NT2/D1 (cell line): Measurements from ENCODE around the gene SERF2.
A peak's percentile ranks its signal among the peaks of the same experiment; 100 is the strongest.
"Not testable (repeated sequence)": the region's sequence is repeated elsewhere in the genome, so short reads cannot be mapped to it uniquely, and the experiment has no call there.

Experiments used
- DNase-seq: peaks from one replicate; pipeline ENCODE4 v3.0.0-alpha.2; 2011; ENCODE audit warnings: low read depth, low spot score
- H3K27me3 ChIP-seq: 2 replicates; pipeline ENCODE4 v1.6.0; 2011; ENCODE audit warnings: mild to moderate bottlenecking; ENCODE audit not compliant: insufficient read length, insufficient read depth
- H3K36me3 ChIP-seq: 2 replicates; pipeline ENCODE4 v1.6.1; 2011; ENCODE audit warnings: mild to moderate bottlenecking, low read length, mixed read lengths; ENCODE audit not compliant: insufficient read depth, insufficient read length
- H3K4me1 ChIP-seq: 2 replicates; pipeline ENCODE4 v1.5.1; 2011; ENCODE audit not compliant: insufficient read depth, insufficient read length
- H3K4me3 ChIP-seq: 2 replicates; pipeline ENCODE4 v1.5.1; 2011; ENCODE audit warnings: low read depth; ENCODE audit not compliant: insufficient read length
- H3K9ac ChIP-seq: 2 replicates; pipeline ENCODE4 v1.6.0; 2011; ENCODE audit warnings: low read depth; ENCODE audit not compliant: insufficient read length
- H3K9me3 ChIP-seq: 2 replicates; pipeline ENCODE4 v1.5.1; 2011; ENCODE audit warnings: mild to moderate bottlenecking, low read length; ENCODE audit not compliant: insufficient read depth
- SUZ12 ChIP-seq: IDR thresholded peaks from 2 replicates; pipeline ENCODE4 v1.6.1; 2011; ENCODE audit not compliant: insufficient read length, insufficient read depth; ENCODE audit errors: extremely low read depth
- YY1 ChIP-seq: IDR thresholded peaks from 2 replicates; pipeline ENCODE4 v1.6.1; 2011; ENCODE audit not compliant: insufficient read length, insufficient read depth
- ZNF274 ChIP-seq: IDR thresholded peaks from 2 replicates; pipeline ENCODE4 v1.6.1; 2011; ENCODE audit warnings: mild to moderate bottlenecking, low read depth, low read length

Gene SERF2

DNA sequence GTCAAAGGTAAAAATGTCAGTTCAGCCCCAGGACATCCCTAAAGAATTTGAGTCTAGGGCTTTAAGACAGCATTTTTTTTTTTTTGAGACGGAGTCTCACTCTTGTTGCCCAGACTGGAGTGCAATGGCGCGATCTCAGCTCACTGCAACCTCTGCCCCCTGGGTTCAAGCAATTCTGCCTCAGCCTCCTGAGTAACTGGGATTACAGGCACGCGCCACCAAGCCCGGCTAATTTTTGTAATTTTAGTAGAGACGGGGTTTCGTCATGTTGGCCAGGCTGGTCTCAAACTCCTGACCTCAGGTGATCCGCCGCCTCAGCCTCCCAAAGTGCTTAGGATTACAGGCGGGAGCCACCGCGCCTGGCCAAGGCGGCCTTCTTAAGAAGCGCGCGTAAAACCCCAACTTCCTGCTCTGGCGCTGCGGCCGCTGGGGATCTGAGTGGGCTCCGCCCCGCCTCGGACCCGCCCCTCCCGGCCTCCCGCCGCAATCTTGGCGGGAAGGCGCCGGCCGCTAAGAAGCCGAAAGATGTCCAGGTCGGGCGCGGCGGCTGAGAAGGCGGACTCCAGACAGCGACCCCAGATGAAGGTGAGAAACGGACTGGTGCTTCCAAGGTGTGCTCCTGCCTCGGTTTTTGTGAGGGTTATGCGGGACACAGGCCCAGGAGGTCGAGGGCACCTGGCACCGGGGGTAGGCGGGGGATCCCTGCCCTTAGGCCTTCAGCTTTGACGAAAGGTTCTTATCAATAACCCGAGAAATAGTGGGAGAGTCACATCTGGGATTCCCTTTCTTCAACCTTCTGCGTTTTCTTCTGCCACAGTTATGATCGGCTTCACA, 34.6 kb downstream of the SERF2 start, which contains the start of gene WDR76:
WDR76 (plus strand) TSS at position 495 of the 834 bp plus-strand sequence; CDS start at position 526, 31 bp downstream.
- Histone ChIP-seq H3K9me3 (peaks cover 9% of the 10 kb centered on the region; the same call in 1 of the 2 replicates), H3K36me3 (peaks cover 8% of the 10 kb centered on the region), H3K4me3 (peak within 1 kb of the TSS; percentile 65), H3K4me1 (no peaks in the 10 kb centered on the region), H3K27me3 (no peaks in the 10 kb centered on the region), H3K9ac (peak within 1 kb of the TSS; percentile 81)
- no peak for TF ChIP-seq ZNF274
- no peak for TF ChIP-seq YY1
- no peak for TF ChIP-seq SUZ12
- DNase-seq, result peak; percentile 72

DNA sequence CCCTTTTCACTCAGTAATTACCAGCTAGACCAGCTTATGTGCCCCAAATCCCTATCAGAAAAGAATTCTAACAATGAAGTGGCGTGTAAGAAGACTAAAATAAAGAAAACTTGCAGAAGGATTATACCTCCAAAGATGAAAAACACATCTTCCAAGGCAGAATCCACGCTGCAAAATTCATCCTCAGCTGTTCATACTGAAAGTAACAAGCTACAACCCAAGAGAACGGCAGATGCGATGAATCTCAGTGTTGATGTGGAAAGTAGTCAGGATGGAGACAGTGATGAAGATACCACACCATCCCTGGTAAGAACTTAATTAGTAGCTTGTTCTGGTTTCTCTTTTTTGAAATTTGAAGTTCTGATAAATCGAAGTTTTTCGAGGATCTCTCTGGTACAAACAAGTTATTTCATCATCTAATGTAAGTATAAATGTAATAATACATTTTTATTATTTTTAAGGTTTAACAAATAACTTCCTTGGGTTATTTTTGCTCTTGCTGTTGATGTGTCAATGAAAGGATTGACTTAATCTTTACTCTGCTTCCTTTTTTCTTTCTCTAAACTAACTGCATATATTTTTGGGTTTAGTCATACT, 36.0 kb downstream of the SERF2 start:
- Histone ChIP-seq H3K9me3 (peaks cover 9% of the 10 kb centered on the region; the same call in 1 of the 2 replicates), H3K4me1 (no peaks in the 10 kb centered on the region), H3K9ac (no peak overlapping the region), H3K4me3 (no peak overlapping the region), H3K36me3 (peaks cover 6% of the 10 kb centered on the region), H3K27me3 (no peaks in the 10 kb centered on the region)
- no peak for TF ChIP-seq ZNF274
- TF ChIP-seq SUZ12, result no peak
- no peak for TF ChIP-seq YY1
- no peak for DNase-seq

DNA sequence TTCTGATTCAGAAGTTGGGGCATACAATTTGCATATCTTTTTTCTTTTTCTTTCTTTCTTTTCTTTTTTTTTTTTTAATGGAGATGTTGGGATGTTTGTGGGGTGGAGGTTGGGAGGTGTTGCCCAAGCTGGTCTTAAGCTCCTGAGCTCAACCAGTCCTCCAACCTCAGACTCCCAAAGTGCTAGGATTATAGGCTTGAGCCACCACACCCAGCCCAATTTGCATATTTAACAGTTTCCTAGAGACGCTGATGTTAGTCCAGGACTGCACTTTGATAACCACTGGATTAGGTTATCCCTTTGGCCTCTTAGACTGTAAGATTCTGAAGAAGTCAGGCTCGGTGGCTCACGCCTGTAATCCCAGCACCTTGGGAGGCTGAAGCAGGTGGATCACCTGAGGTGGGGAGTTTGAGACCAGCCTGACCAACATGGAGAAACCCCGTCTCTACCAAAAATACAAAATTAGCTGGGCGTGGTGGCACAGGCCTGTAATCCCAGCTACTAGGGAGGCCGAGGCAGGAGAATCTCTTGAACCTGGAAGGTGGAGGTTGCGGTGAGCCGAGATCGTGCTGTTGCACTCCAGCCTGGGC, 37.9 kb downstream of the SERF2 start:
- H3K9me3 ChIP-seq, H3K36me3 ChIP-seq, H3K9ac ChIP-seq, DNase-seq, H3K4me1 ChIP-seq, H3K27me3 ChIP-seq, H3K4me3 ChIP-seq: not testable (repeated sequence)

- H3K9ac ChIP-seq, H3K4me1 ChIP-seq, DNase-seq, H3K36me3 ChIP-seq, H3K27me3 ChIP-seq, H3K4me3 ChIP-seq, H3K9me3 ChIP-seq: not testable (repeated sequence)
These were observed 38.7 kb downstream of the SERF2 start for GRCh38 chr15:43830691-43831275.

GRCh38 chr15:43831519-43832052, 39.5 kb downstream of the SERF2 start:
- H3K9me3 ChIP-seq, H3K9ac ChIP-seq, H3K4me3 ChIP-seq, H3K4me1 ChIP-seq, DNase-seq, H3K36me3 ChIP-seq, H3K27me3 ChIP-seq: not testable (repeated sequence)

GRCh38 chr15:43832485-43832884, 40.4 kb downstream of the SERF2 start:
- not testable (repeated sequence) for H3K4me1 ChIP-seq, H3K27me3 ChIP-seq, H3K9ac ChIP-seq, H3K36me3 ChIP-seq, H3K4me3 ChIP-seq, DNase-seq, H3K9me3 ChIP-seq

DNA sequence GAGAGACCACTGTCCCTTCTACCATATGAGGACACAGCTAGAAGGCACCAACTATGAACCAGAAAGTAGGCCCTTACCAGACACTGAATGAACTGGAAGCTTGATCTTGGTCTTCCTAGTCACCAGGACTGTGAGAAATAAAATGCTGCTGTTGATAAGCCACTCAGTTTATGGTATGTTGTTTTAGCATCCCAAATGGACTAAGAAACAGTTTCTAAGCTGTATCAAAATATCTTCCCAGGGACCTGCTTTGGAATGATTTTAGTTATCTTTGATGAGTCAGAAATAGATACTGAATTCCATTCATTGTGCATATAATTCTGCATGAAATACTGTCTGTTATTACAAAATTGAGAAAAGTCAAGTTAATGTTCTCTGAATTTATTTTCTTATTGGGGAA, 53.3 kb downstream of the SERF2 start:
- Histone ChIP-seq H3K4me3 (no peak overlapping the region), H3K9me3 (no peaks in the 10 kb centered on the region), H3K36me3 (peaks cover 14% of the 10 kb centered on the region), H3K27me3 (no peaks in the 10 kb centered on the region), H3K9ac (no peak overlapping the region), H3K4me1 (no peaks in the 10 kb centered on the region)
- TF ChIP-seq YY1 (no peak), SUZ12 (no peak), ZNF274 (no peak)
- DNase-seq, result no peak
